Heart left ventricle (tissue), 13 donors: Measurements from ENCODE around the gene LUZP4.

Experiments
- CTCF ChIP-seq, 12 donors: fragments of 200-600 bp; sonication (generic) in 4 of 12; IDR thresholded peaks; one replicate each; pipeline versions ENCODE4 v1.5.0 to v1.8.0; 2018 to 2022; ENCODE audit warnings: antibody characterized with exemption in 12 of 12, mild to moderate bottlenecking in 5 of 12
- POLR2A ChIP-seq, 2 donors: fragments of 450-650 bp; IDR thresholded peaks; one replicate each; pipeline ENCODE4 v1.6.1; 2017; ENCODE audit warnings: antibody characterized with exemption in 2 of 2, mild to moderate bottlenecking in 2 of 2, moderate library complexity in 2 of 2
- donor health status: ischemic (EF 13 %, LVEDD 7.1; RV severe dilation, severe dysfunction).
- donor health status: DM: no; HTN: yes; CAD: no.
- donor health status: DM: no; HTN: no; CAD: no.
- donor health status: ischemic (EF 25% LVEDD 6.9; RV normal size, moderate dysfunction).
- donor health status: ischemic (EF 25% LVEDD 5.7; RV mildly dilated, moderate dysfunction).
- donor health status: ischemic (EF 35%, LVEDD 5.7; RV mildly dilated, moderate dysfunction).
- donor health status: nonischemic (EF 11% LVEDD 7.7; RV severe dilation, severe dysfunction).
- donor health status: DM: yes; HTN: yes; CAD: no.
- donor health status: PGD.
- donor health status: ischemic (EF 29% LVEDD 5.4; RV normal size, mild dysfunction).
- donor health status: nonischemic (EF 23%, LVEDD 6.1; RV moderate dilation, normal function).

GRCh38 chrX:115344885-115345614 is 55.5 kb downstream of the LUZP4 start:
- TF ChIP-seq CTCF (IDR thresholded peaks at IDR 0.05) (no peak), POLR2A (IDR thresholded peaks at IDR 0.05) (no peak)
